OCI-LY1 (cell line): Measurements from ENCODE around the gene RRH.

ENCODE experiments used
- EZH2 ChIP-seq: fragments of 200-600 bp; sonication (generic), shearing (Covaris generic); IDR thresholded peaks from 2 replicates; pipeline ENCODE4 v1.8.0; 2017; ENCODE audit warnings: borderline replicate concordance, mixed run types, mild to moderate bottlenecking, antibody characterized with exemption, low read length, moderate library complexity, mixed read lengths
- TF ChIP-seq, protein P1 (sequence below): fragments of 200-600 bp; sonication (generic), shearing (Covaris generic); IDR thresholded peaks from 2 replicates; pipeline ENCODE4 v1.5.1; 2017; ENCODE audit warnings: mild to moderate bottlenecking, antibody characterized with exemption, low read length, moderate library complexity, mixed read lengths

DNA sequence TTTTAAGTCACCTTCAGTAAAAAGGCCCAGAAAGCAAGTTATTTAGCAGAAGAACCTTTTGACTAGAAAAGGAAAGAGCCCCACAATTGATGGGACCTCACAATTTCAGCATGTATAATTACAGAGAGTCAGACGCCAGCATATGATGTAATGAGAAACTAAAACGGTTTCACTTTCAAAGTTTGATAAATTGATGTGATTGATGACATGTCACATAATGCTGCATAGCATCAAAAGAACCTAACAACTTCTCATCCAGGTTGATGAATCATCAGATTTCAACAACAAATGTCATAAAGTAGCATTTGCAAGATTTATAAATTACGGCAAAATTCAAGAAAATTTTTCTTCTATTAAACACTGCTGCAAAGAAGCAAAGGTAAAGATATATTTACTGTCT lies 16.1 kb upstream of the RRH start:
- TF ChIP-seq EZH2, result no peak
- TF ChIP-seq, protein P1, sequence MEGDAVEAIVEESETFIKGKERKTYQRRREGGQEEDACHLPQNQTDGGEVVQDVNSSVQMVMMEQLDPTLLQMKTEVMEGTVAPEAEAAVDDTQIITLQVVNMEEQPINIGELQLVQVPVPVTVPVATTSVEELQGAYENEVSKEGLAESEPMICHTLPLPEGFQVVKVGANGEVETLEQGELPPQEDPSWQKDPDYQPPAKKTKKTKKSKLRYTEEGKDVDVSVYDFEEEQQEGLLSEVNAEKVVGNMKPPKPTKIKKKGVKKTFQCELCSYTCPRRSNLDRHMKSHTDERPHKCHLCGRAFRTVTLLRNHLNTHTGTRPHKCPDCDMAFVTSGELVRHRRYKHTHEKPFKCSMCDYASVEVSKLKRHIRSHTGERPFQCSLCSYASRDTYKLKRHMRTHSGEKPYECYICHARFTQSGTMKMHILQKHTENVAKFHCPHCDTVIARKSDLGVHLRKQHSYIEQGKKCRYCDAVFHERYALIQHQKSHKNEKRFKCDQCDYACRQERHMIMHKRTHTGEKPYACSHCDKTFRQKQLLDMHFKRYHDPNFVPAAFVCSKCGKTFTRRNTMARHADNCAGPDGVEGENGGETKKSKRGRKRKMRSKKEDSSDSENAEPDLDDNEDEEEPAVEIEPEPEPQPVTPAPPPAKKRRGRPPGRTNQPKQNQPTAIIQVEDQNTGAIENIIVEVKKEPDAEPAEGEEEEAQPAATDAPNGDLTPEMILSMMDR, result no peak
